Nephron (organoid): Measurements from ENCODE around the gene SORT1.
"Not testable (repeated sequence)": the region's sequence is repeated elsewhere in the genome, so short reads cannot be mapped to it uniquely, and the experiment has no call there.

ENCODE experiments used
- H3K27ac Mint-ChIP-seq, 3 experiments: 2 replicates each; pipeline ENCODE4 v1.8.0; 2020; ENCODE audit warnings: mixed read lengths in 3 of 3, mild to moderate bottlenecking in 2 of 3, moderate library complexity in 1 of 3
- H3K27me3 Mint-ChIP-seq: 2 replicates; pipeline ENCODE4 v1.8.0; 2021; ENCODE audit warnings: low read depth, mild to moderate bottlenecking, moderate library complexity, mixed read lengths
- H3K36me3 Mint-ChIP-seq: 2 replicates; pipeline ENCODE4 v1.8.0; 2020; ENCODE audit warnings: low read depth, mixed read lengths
- H3K4me1 Mint-ChIP-seq: 2 replicates; pipeline ENCODE4 v1.8.0; 2020; ENCODE audit warnings: mixed read lengths
- H3K4me3 Mint-ChIP-seq, 3 experiments: 2 replicates each; pipeline ENCODE4 v1.8.0; 2020; ENCODE audit warnings: mild to moderate bottlenecking in 3 of 3, mixed read lengths in 3 of 3, moderate library complexity in 2 of 3
- H3K9me3 Mint-ChIP-seq: 2 replicates; pipeline ENCODE4 v1.8.0; 2020; ENCODE audit warnings: mixed read lengths
- CTCF ChIP-seq, 3 experiments: fragments of 200-600 bp; sonication (generic); IDR thresholded peaks; one replicate each; pipeline ENCODE4 v1.5.0; 2021; ENCODE audit warnings: antibody characterized with exemption in 3 of 3; ENCODE audit not compliant: unreplicated experiment in 3 of 3

SORT1 gene

GRCh38 chr1:109397581-109398342, at the start of gene SORT1:
TSS of gene SORT1 (minus strand) at chr1:109397918. CDS start at chr1:109397892, 26 bp downstream.
- Mint-ChIP-seq H3K36me3 (no peaks in the 10 kb centered on the region), H3K4me3 (peak within 1 kb of the TSS; percentile 93 to 96 (median 96)), H3K4me1 (peaks cover 53% of the 10 kb centered on the region), H3K27me3 (peaks cover 11% of the 10 kb centered on the region), H3K9me3 (no peaks in the 10 kb centered on the region), H3K27ac (peak within 1 kb of the TSS; percentile 54 to 74 (median 60))
- no peak for TF ChIP-seq CTCF (IDR thresholded peaks at IDR 0.05; ENCODE audit: unreplicated experiment in 3 of 3)

GRCh38 chr1:109445949-109446695, 48.4 kb upstream of the SORT1 start:
- not testable (repeated sequence) for H3K4me3 Mint-ChIP-seq, H3K36me3 Mint-ChIP-seq, H3K4me1 Mint-ChIP-seq

GRCh38 chr1:109444346-109444745, 46.6 kb upstream of the SORT1 start:
- TF ChIP-seq CTCF (IDR thresholded peaks at IDR 0.05; ENCODE audit: unreplicated experiment in 3 of 3) = no peak
- H3K27ac Mint-ChIP-seq = no peak overlapping the region
- H3K27me3 Mint-ChIP-seq = peaks cover 25% of the 10 kb centered on the region
- H3K4me3 Mint-ChIP-seq = no peak overlapping the region
- H3K9me3 Mint-ChIP-seq = no peaks in the 10 kb centered on the region
- H3K4me1 Mint-ChIP-seq = no peaks in the 10 kb centered on the region
- no peaks in the 10 kb centered on the region for H3K36me3 Mint-ChIP-seq

More at GRCh38 chr1:109445949-109446695, 48.4 kb upstream of the SORT1 start:
- H3K9me3 Mint-ChIP-seq, H3K27ac Mint-ChIP-seq: not testable (repeated sequence)
- H3K27me3 Mint-ChIP-seq = peaks cover 43% of the 10 kb centered on the region

GRCh38 chr1:109443476-109443875, 45.8 kb upstream of the SORT1 start:
- Mint-ChIP-seq H3K36me3 (no peaks in the 10 kb centered on the region), H3K27ac (no peak overlapping the region), H3K4me1 (no peaks in the 10 kb centered on the region), H3K9me3 (no peaks in the 10 kb centered on the region), H3K27me3 (peaks cover 22% of the 10 kb centered on the region), H3K4me3 (no peak overlapping the region)
- TF ChIP-seq CTCF (IDR thresholded peaks at IDR 0.05; ENCODE audit: unreplicated experiment in 3 of 3) = no peak

- Mint-ChIP-seq H3K4me1 (no peaks in the 10 kb centered on the region), H3K27me3 (peaks cover 5% of the 10 kb centered on the region), H3K9me3 (no peaks in the 10 kb centered on the region), H3K4me3 (no peak overlapping the region), H3K27ac (no peak overlapping the region), H3K36me3 (no peaks in the 10 kb centered on the region)
- TF ChIP-seq CTCF (IDR thresholded peaks at IDR 0.05; ENCODE audit: unreplicated experiment in 3 of 3) = no peak
Observed at GRCh38 chr1:109441069-109441468, 43.4 kb upstream of the SORT1 start.

- no peak overlapping the region for H3K27ac Mint-ChIP-seq
- H3K9me3 Mint-ChIP-seq = peaks cover 6% of the 10 kb centered on the region
- no peaks in the 10 kb centered on the region for H3K4me1 Mint-ChIP-seq
- no peak for TF ChIP-seq CTCF (IDR thresholded peaks at IDR 0.05; ENCODE audit: unreplicated experiment in 3 of 3)
- H3K27me3 Mint-ChIP-seq = no peaks in the 10 kb centered on the region
- no peak overlapping the region for H3K4me3 Mint-ChIP-seq
- no peaks in the 10 kb centered on the region for H3K36me3 Mint-ChIP-seq
Observed at GRCh38 chr1:109438798-109439297, 41.1 kb upstream of the SORT1 start.
